ENCODE measurements around the gene GRHL3.

Gene GRHL3

GRCh38 chr1:24321697-24322469, 2.7 kb downstream of the GRHL3 start:
- ChIA-PET POLR2A (interaction anchor here (0.7 to 2.4 kb wide), 19 partner anchors 9 to 911 kb away, joined by 3 to 11 read pairs (median 4); no protein-coding TSS in a partner anchor), CTCF (interaction anchor here (0.7 to 3.1 kb wide), 4 partner anchors 8 to 224 kb away, joined by 3 to 12 read pairs (median 4); no protein-coding TSS in a partner anchor)
- peak; percentile 76 for DNase-seq (ENCODE audit: extremely low spot score)
- no peak for TF ChIP-seq SP1 (IDR thresholded peaks at IDR 0.05)
- peak; percentile 80 for TF ChIP-seq L3MBTL2 (conservative IDR thresholded peaks at IDR 0.05)

- no peak for DNase-seq (ENCODE audit: extremely low spot score)
- POLR2A ChIA-PET: interaction anchor here (0.7 to 2.4 kb wide), 10 partner anchors 8 to 123 kb away, joined by 3 to 11 read pairs (median 4); no protein-coding TSS in a partner anchor
- TF ChIP-seq L3MBTL2 (conservative IDR thresholded peaks at IDR 0.05): no peak; the same call in 1 of the 2 replicates
- CTCF ChIA-PET: interaction anchor here (1.3 to 3.1 kb wide), 2 partner anchors 8 to 69 kb away, joined by 3 to 12 read pairs; no protein-coding TSS in a partner anchor
These were observed 3.5 kb downstream of the GRHL3 start for GRCh38 chr1:24322470-24323177.

GRCh38 chr1:24323281-24323680, 4.1 kb downstream of the GRHL3 start:
- ChIA-PET POLR2A (no interaction called here), CTCF (interaction anchor here (3.1 kb wide), 1 partner anchor 68 kb away, joined by 12 read pairs; no protein-coding TSS in a partner anchor)
- TF ChIP-seq SUZ12 (IDR thresholded peaks at IDR 0.05): no peak
- no peak for DNase-seq (ENCODE audit: extremely low spot score)

- ChIA-PET CTCF (no interaction called here), POLR2A (no interaction called here)
- DNase-seq (ENCODE audit: extremely low spot score): no peak
- TF ChIP-seq NFRKB (IDR thresholded peaks at IDR 0.05) (no peak), ELF4 (IDR thresholded peaks at IDR 0.05) (no peak), L3MBTL2 (conservative IDR thresholded peaks at IDR 0.05) (no peak), SUZ12 (IDR thresholded peaks at IDR 0.05) (no peak), SP1 (IDR thresholded peaks at IDR 0.05) (no peak), FOXA1 (IDR thresholded peaks at IDR 0.05) (no peak), PKNOX1 (IDR thresholded peaks at IDR 0.05) (no peak), FOXM1 (IDR thresholded peaks at IDR 0.05; ENCODE audit: borderline replicate concordance) (no peak), TARDBP (IDR thresholded peaks at IDR 0.05) (no peak), HDGF (IDR thresholded peaks at IDR 0.05; ENCODE audit: borderline replicate concordance) (no peak), BHLHE40 (IDR thresholded peaks at IDR 0.05; ENCODE audit: borderline replicate concordance) (no peak)
These were observed 5.7 kb downstream of the GRHL3 start for GRCh38 chr1:24324903-24325302.

- ChIA-PET CTCF (no interaction called here), POLR2A (no interaction called here)
- no peak for TF ChIP-seq L3MBTL2 (conservative IDR thresholded peaks at IDR 0.05)
- no peak for TF ChIP-seq FOXA1 (IDR thresholded peaks at IDR 0.05)
- no peak for TF ChIP-seq HDGF (IDR thresholded peaks at IDR 0.05; ENCODE audit: borderline replicate concordance)
- no peak for TF ChIP-seq PKNOX1 (IDR thresholded peaks at IDR 0.05)
- no peak for TF ChIP-seq ZNF384 (IDR thresholded peaks at IDR 0.05)
- TF ChIP-seq SP1 (IDR thresholded peaks at IDR 0.05): no peak
- TF ChIP-seq TARDBP (IDR thresholded peaks at IDR 0.05): no peak
- DNase-seq (ENCODE audit: extremely low spot score): no peak
These were observed 6.7 kb downstream of the GRHL3 start for GRCh38 chr1:24325587-24326449.

GRCh38 chr1:24327486-24327885, 8.3 kb downstream of the GRHL3 start:
- ChIA-PET POLR2A (no interaction called here), CTCF (no interaction called here)
- TF ChIP-seq PKNOX1 (IDR thresholded peaks at IDR 0.05): no peak
- no peak for TF ChIP-seq CTBP1 (IDR thresholded peaks at IDR 0.05; ENCODE audit: borderline replicate concordance)
- TF ChIP-seq FOXK2 (IDR thresholded peaks at IDR 0.05): no peak
- no peak for TF ChIP-seq L3MBTL2 (conservative IDR thresholded peaks at IDR 0.05)
- TF ChIP-seq ELF4 (IDR thresholded peaks at IDR 0.05): no peak
- TF ChIP-seq FOXA1 (IDR thresholded peaks at IDR 0.05): no peak
- TF ChIP-seq TARDBP (IDR thresholded peaks at IDR 0.05): no peak
- TF ChIP-seq BHLHE40 (IDR thresholded peaks at IDR 0.05; ENCODE audit: borderline replicate concordance): no peak
- TF ChIP-seq HDGF (IDR thresholded peaks at IDR 0.05; ENCODE audit: borderline replicate concordance): no peak
- no peak for TF ChIP-seq SUZ12 (IDR thresholded peaks at IDR 0.05)
- TF ChIP-seq NFRKB (IDR thresholded peaks at IDR 0.05): no peak
- no peak for TF ChIP-seq ARNT (IDR thresholded peaks at IDR 0.05)
- no peak for DNase-seq (ENCODE audit: extremely low spot score)
